Eye (tissue), 1 donor: Measurements from ENCODE around the gene CPEB4.

Experiments
- DNase-seq: peaks from one replicate; pipeline ENCODE4 v3.0.0-alpha.2; 2015

Gene CPEB4

DNA sequence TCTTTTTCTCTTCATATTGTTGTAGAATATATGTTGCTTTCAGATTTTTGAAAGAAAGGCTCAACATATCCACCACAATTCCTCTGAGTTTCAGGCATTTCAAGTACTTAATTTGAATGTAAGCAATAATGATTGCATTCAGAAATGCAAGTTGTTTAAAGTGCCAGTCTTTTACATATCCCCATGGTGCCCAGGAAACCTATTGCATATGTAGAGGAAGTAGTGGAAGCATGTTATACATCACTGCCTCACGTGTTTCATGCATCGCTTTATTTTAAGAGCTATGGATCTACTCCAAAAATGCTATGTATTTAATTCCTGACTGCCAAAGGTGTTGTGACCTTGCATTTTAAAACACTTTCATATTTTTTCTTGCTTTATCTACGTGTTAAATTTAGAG, 28.1 kb downstream of the CPEB4 start:
- no peak for DNase-seq

DNA sequence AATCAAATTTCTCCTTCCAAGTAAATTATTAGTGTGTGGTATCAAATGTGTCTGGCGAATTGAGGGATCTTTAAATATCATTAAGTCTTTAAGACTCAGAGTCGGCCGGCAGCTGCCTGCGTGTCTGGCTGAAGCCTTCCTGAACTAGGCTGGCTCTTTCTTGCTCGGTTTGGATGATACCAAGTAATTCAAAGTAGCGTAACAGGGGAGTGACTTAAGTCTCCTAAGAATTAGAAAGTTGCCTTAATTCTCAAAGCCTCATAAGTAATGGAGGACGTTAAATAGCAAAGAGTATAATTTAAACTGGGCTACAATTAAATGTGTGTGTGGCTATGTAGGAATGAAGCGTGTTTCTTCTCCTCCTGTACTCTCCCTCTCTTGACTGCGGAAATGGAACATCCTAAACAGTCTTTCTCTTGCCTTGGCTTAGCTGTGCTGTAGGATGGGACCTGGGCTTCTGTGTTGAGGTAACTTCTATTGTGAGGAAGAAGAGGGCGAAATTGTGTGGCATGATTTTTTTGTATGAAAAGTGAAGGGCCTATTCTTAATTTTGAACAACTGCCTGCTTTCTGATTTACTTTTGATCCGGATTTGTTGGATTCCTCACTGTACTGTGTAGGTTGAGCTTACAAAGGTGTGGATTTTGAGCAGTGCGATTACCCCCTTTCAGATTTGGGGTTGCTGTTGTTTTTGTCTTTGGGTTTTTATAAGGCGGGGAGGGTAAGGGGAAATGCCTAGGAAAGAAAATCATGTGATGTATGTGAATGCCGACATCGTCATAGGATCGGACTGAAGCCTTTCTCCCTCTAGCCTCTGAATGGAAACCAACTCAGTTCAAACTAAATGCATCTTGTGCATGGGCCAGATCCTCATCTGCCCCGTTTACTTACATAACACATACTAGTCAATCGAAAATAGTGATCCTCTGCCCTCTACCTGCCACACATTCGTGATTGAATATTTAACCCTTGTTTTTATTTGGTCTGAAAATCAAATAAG, 29.9 kb downstream of the CPEB4 start:
- peak; percentile 96 for DNase-seq

- DNase-seq: peak; percentile 32
Measured at GRCh38 chr5:173919443-173919842, 31.3 kb downstream of the CPEB4 start.

GRCh38 chr5:173920024-173920753, 32.0 kb downstream of the CPEB4 start:
- peak; percentile 64 for DNase-seq

GRCh38 chr5:173920866-173921555, 32.9 kb downstream of the CPEB4 start:
- no peak for DNase-seq

- DNase-seq: no peak
Measured at GRCh38 chr5:173922527-173922926, 34.4 kb downstream of the CPEB4 start.

GRCh38 chr5:173923218-173924095, 35.3 kb downstream of the CPEB4 start:
- DNase-seq: no peak

- DNase-seq: no peak
Measured at GRCh38 chr5:173924899-173925298, 36.8 kb downstream of the CPEB4 start.

DNA sequence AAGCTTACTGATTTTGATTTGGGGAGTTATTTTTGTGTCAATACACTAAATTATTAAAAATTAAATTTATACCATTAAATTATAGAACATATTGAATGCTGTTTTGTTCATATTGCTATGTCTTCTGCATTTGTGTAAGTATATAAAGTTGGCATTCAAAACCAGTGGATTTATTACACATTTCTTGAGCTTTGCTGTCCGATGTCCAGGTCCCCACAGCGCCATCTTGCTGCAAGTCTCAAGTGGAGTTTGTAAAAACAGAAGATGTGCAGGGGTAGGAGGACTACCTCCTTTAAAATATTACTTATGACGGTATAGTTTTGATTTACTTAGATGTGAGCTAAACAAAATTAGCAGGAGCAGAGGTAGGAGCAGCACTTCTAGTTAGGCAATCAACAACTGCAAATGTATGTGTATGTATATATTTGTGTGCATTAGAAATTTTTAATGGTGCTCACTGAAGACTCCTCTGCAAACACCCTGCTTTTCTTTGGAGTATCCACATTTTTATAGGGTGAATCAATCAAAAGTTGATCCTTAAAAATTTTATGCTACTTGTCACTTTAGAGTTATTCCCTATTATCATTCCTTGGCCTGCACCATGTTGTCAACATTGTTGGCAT, 37.4 kb downstream of the CPEB4 start:
- DNase-seq: peak; percentile 69

GRCh38 chr5:173926359-173926758, 38.2 kb downstream of the CPEB4 start:
- no peak for DNase-seq

DNA sequence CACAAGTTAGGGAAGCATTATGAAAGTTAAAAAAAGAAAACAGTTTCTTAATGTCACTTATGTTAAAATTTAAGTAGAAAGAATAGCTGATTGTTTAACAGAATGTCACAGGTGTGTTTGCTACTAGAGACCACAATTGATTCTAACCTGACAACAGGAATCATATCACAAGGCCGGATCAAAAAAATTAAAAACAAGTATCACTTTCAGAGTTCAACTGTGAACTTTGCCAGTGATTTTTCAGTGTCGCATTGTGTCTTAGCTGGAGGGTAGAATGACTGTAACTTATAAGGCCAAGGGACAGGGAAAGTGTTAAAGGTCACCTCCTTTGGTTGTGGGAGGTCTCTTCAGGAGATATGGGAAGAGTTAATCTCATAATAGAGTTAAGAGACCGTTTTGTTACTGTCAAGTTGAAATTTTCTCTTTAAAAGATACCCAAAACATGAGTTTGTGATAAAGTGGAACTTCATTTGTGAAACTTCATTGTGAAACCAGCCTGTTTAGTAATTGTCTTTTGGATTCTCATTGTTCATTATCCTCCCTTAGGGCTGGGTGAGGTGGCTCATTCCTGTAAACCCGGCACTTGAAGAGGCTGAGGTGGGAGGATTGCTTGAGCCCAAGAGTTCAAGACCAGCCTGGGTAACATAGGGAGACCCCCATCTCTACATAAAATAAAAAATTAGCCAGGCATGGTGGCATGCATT, 40.9 kb downstream of the CPEB4 start:
- DNase-seq: no peak

GRCh38 chr5:173932695-173933139, 44.6 kb downstream of the CPEB4 start:
- no peak for DNase-seq

- DNase-seq: no peak
Measured at GRCh38 chr5:173933901-173934300, 45.8 kb downstream of the CPEB4 start.

- no peak for DNase-seq
Measured at GRCh38 chr5:173935396-173935795, 47.2 kb downstream of the CPEB4 start.

GRCh38 chr5:173940269-173940668, 52.1 kb downstream of the CPEB4 start:
- no peak for DNase-seq

DNA sequence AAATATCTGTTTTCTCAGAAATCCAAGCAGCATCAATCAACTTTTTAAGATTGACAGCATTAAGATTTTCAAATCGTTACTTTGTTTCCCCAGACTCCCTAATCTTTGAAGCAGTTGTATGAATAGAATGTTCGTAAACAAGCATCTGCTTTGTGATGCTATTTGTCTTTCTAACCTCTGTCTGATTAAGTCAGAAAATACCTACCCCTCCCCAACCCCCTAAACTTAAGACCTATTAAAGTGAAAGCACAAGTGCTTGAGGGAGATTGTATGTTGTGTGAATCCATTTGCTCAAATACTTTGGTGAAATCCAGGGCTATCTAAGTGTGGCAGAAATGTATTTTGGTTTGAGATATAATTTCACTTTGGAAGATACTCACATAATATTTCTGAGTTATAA, 53.0 kb downstream of the CPEB4 start:
- no peak for DNase-seq

DNA sequence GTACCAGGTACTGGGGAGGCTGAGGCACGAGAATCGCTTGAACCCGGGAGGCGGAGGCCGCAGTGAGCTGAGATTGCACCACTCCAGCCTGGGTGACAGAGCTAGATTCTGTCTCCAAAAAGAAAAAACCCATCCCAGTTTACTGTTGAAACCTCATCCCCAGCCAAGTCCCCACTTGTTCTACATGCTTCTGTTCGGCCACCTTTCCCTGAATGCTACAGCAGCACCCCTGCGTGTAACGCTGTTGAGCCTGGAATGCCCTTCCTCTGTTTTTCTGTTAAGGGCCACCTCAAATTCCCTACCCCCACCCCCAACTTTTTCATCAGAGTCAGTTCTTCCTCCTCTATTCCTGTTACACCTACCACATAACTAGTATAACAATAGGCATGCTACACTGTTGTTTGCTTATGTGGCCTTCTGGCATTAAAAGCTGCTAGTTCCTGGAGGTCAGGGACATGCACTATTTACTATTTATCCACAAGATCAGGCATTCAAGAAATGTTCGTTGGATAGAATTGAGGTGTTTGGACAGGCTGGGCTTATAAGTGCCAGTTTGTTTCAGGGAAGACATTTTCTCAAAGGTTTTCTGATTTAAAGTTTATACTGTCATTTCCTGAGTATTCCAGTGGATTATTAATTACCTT, 53.7 kb downstream of the CPEB4 start:
- no peak for DNase-seq

GRCh38 chr5:173944511-173944910, 56.4 kb downstream of the CPEB4 start:
- no peak for DNase-seq

- DNase-seq: no peak
Measured at GRCh38 chr5:173945160-173945559, 57.0 kb downstream of the CPEB4 start.

DNA sequence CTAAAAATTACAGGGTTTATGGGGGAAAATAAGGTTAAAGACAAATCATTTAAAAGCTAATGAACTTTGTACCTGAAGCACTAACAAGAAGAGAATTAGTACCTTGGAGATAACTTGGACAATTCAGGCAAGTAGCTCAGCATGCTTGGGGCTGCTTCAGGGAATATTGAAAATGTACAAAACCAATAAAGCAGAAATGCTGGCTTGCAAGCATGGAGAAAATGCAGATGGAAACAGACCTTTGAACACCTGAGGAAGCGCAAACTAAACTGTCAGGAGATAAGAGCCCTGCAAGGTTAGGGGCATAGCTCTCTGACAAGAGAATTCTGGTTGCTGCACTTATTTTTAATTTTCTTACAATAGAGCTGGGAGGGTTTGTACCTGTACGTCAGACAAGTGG, 58.2 kb downstream of the CPEB4 start:
- DNase-seq: no peak

GRCh38 chr5:173950829-173951228, 62.7 kb downstream of the CPEB4 start:
- DNase-seq: no peak
